DOHH2 (cell line): ENCODE results near the gene MAML1.

Experiments
- H3F3A ChIP-seq: fragments of 200-600 bp; sonication (generic), shearing (Covaris generic); 2 replicates; pipeline ENCODE4 v1.6.0; 2016; ENCODE audit warnings: antibody characterized with exemption, mild to moderate bottlenecking; ENCODE audit not compliant: control insufficient read depth, insufficient read depth
- H3K27ac ChIP-seq: fragments of 200-600 bp; sonication (generic); 2 replicates; pipeline ENCODE4 v1.5.1; 2014; ENCODE audit warnings: low read depth, mild to moderate bottlenecking, low read length, moderate library complexity
- H3K27me3 ChIP-seq: fragments of 200-600 bp; sonication (generic); 2 replicates; pipeline ENCODE4 v1.6.1; 2014; ENCODE audit warnings: mild to moderate bottlenecking, low read length, mixed read lengths; ENCODE audit not compliant: control insufficient read depth
- H3K36me3 ChIP-seq: fragments of 200-600 bp; sonication (generic); 2 replicates; pipeline ENCODE4 v1.6.1; 2014; ENCODE audit warnings: mild to moderate bottlenecking, low read length, moderate library complexity, mixed read lengths; ENCODE audit not compliant: control insufficient read depth
- H3K4me1 ChIP-seq: fragments of 200-600 bp; sonication (generic); 2 replicates; pipeline ENCODE4 v1.6.1; 2014; ENCODE audit warnings: mild to moderate bottlenecking, low read length, mixed read lengths; ENCODE audit not compliant: control insufficient read depth
- H3K4me2 ChIP-seq: fragments of 200-600 bp; sonication (generic); 2 replicates; pipeline ENCODE4 v1.6.0; 2014; ENCODE audit warnings: mild to moderate bottlenecking, low read length, moderate library complexity
- H3K4me3 ChIP-seq: fragments of 200-600 bp; sonication (generic); 2 replicates; pipeline ENCODE4 v1.5.1; 2014; ENCODE audit warnings: mild to moderate bottlenecking, low read length, mixed read lengths
- H3K79me2 ChIP-seq: fragments of 200-600 bp; sonication (generic); 2 replicates; pipeline ENCODE4 v1.6.1; 2014; ENCODE audit warnings: mild to moderate bottlenecking, low read length, mixed read lengths; ENCODE audit not compliant: control insufficient read depth
- H3K9me2 ChIP-seq: fragments of 200-600 bp; sonication (generic); replicated peaks from 2 replicates; pipeline ENCODE4 v1.6.1; 2014; ENCODE audit warnings: mild to moderate bottlenecking, low read length, mixed read lengths; ENCODE audit not compliant: control insufficient read depth
- H3K9me3 ChIP-seq: fragments of 200-600 bp; sonication (generic); 2 replicates; pipeline ENCODE4 v1.6.1; 2014; ENCODE audit warnings: antibody characterized with exemption, low read length, mixed read lengths; ENCODE audit not compliant: control insufficient read depth, insufficient read depth
- H4K20me1 ChIP-seq: fragments of 200-600 bp; sonication (generic); 2 replicates; pipeline ENCODE4 v1.6.0; 2014; ENCODE audit warnings: low read depth, mild to moderate bottlenecking, antibody characterized with exemption, low read length, moderate library complexity; ENCODE audit not compliant: control insufficient read depth, insufficient read depth
- CTCF ChIP-seq: fragments of 200-600 bp; sonication (generic); IDR thresholded peaks from one replicate; pipeline ENCODE4 v1.5.1; 2014; ENCODE audit warnings: antibody characterized with exemption, mild to moderate bottlenecking, low read depth, low read length; ENCODE audit not compliant: poor library complexity, severe bottlenecking
- EZH2phosphoT487 ChIP-seq: fragments of 200-600 bp; sonication (generic); IDR thresholded peaks from 2 replicates; pipeline ENCODE4 v1.6.1; 2017; ENCODE audit warnings: borderline replicate concordance, mild to moderate bottlenecking, antibody characterized with exemption, low read length, moderate library complexity, mixed read lengths

The MAML1 gene

DNA sequence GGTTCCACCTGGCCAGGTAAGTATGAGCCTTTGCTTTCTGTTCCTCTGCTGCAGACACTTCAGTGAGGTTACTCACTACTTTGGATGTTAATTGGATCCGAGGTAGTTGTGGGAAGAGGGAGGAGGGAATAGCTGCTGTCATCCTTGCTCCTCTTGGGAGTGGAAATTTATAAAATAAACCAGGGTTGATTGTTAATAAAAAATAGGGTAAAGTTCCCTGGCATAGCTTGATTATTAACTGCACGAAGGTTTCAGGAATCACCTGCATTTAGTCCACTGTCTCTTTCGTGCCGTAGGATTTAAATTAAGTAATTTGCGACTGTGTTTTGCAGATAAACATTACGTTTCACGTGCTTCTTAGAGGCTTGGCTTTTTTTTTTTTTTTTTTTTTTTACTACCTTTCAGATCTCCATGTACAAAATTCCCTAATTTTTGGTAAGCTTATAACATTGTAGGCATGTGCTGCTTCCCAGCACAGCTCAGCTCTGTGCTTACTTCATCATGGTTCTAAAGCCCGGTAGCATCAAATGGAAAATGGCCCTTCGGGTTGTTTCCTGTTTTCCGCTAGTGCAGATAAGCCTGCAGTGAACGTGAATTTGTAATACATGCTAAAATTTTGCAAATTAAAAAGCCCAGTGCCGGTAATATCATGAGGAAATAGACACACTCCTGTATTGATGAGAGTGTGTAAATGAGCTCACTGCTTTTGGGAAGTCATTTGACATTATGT is 34.3 kb downstream of the MAML1 start:
- Histone ChIP-seq H3K4me3 (no peak overlapping the region), H3K27ac (no peak overlapping the region), H3K9me3 (no peaks in the 10 kb centered on the region), H4K20me1 (peaks cover 20% of the 10 kb centered on the region), H3K79me2 (peaks cover 67% of the 10 kb centered on the region), H3K27me3 (no peaks in the 10 kb centered on the region), H3K4me1 (peaks cover 18% of the 10 kb centered on the region), H3F3A (peaks cover 10% of the 10 kb centered on the region), H3K4me2 (no peak overlapping the region), H3K36me3 (peaks cover 73% of the 10 kb centered on the region), H3K9me2 (no peaks in the 10 kb centered on the region)
- TF ChIP-seq EZH2phosphoT487, result no peak

- peaks cover 4% of the 10 kb centered on the region for H3F3A ChIP-seq
- H3K36me3 ChIP-seq, result peaks cover 78% of the 10 kb centered on the region
- no peak overlapping the region for H3K27ac ChIP-seq
- H3K27me3 ChIP-seq, result no peaks in the 10 kb centered on the region
- H3K4me2 ChIP-seq, result no peak overlapping the region
- H3K9me2 ChIP-seq, result no peaks in the 10 kb centered on the region
- peaks cover 60% of the 10 kb centered on the region for H3K79me2 ChIP-seq
- H3K4me1 ChIP-seq, result peaks cover 11% of the 10 kb centered on the region
- H3K4me3 ChIP-seq, result no peak overlapping the region
- TF ChIP-seq EZH2phosphoT487 (no peak), CTCF (no peak)
- H4K20me1 ChIP-seq, result peaks cover 14% of the 10 kb centered on the region
- H3K9me3 ChIP-seq, result no peaks in the 10 kb centered on the region
Observed at GRCh38 chr5:179767496-179768100, 35.0 kb downstream of the MAML1 start.

DNA sequence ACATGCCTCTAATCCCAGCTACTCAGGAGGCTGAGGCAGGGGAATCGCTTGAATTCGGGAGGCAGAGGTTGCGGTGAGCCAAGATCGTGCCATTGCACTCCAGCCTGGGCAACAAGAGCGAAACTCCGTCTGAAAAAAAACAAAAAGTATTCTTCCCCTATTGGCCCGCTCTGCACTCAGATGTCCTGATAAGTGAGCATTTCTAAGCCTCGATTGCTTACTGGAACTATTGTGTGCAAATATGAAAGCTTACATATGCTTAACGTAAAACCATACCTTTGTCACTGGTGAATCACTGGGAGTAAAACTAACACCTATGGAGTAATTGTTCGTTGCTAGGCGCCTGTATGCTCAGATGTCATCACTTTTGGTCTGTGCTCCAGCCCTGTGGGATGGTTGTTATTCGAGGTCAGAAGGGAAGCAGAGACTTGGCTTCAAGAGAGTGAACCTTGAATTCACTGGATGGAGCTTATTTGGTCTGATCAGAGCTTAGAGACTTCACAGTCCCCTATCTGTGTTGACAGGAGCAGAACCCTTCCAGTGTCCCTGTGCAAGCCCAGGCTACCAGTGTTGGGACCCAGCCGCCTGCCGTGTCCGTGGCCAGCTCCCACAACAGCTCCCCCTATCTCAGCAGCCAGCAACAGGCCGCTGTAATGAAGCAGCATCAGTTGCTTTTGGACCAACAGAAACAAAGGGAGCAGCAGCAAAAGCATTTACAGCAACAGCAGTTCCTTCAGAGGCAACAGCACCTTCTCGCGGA is 35.9 kb downstream of the MAML1 start:
- Histone ChIP-seq H3K4me3 (no peak overlapping the region), H3K27me3 (no peaks in the 10 kb centered on the region), H3K9me3 (no peaks in the 10 kb centered on the region), H3K4me1 (peaks cover 2% of the 10 kb centered on the region), H3K36me3 (peaks cover 85% of the 10 kb centered on the region), H3K4me2 (no peak overlapping the region), H3K79me2 (peaks cover 51% of the 10 kb centered on the region), H3F3A (no peaks in the 10 kb centered on the region), H3K9me2 (no peaks in the 10 kb centered on the region), H3K27ac (no peak overlapping the region), H4K20me1 (peaks cover 7% of the 10 kb centered on the region)
- TF ChIP-seq CTCF (no peak), EZH2phosphoT487 (no peak)
